ENCODE results near the gene THSD7A. TPM values are rescaled to one million over a fixed set of nuclear protein-coding genes. Genes with fewer than 3 reads are reported as not detected.

Gene THSD7A
- total and polyA plus RNA-seq, 10 of the 15 experiments (the other 5 are each of a cell fraction or from before 2014, with no cell fraction given): 0.03 to 0.09 (median 0.03) TPM; not detected in 7

DNA sequence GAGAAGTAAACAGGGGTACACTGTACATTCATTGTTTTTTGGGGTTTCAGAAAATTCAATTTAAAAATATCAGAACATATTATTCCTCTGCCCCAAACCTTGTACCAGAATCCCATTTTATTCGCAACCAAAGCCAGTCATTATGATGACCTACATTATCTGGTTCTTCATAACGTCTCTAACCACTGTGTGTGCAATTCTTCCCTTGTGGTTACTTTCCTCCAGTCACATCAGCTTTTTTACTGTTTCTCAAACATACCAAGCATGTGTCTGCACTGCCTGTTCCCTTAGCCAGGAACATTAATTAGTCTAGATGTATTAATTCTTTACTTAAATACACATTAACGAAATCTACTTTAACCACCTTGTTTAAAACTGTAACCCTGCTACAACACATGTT is 64.8 kb downstream of the THSD7A start:
- Histone ChIP-seq H3K4me2 (ENCODE audit: control insufficient read depth, insufficient read depth) (no peak overlapping the region), H3K27me3 (replicated peaks in 1 of 2; ENCODE audit: control insufficient read depth in 2 of 2, insufficient read depth in 2 of 2, low read length in 1 of 2) (no peaks in the 10 kb centered on the region), H3K9me3 (replicated peaks; ENCODE audit: control insufficient read depth, insufficient read depth, low read length) (no peaks in the 10 kb centered on the region), H3K27ac (ENCODE audit: control insufficient read depth, insufficient read depth) (no peak overlapping the region), H3K9ac (ENCODE audit: control insufficient read depth, insufficient read depth, low read length) (no peak overlapping the region), H4K20me1 (ENCODE audit: control insufficient read depth, insufficient read depth) (no peaks in the 10 kb centered on the region), H3K79me2 (ENCODE audit: control insufficient read depth, insufficient read depth, low read length) (no peaks in the 10 kb centered on the region), H3K4me1 (ENCODE audit: control insufficient read depth, insufficient read depth, low read length) (no peaks in the 10 kb centered on the region), H3K4me3 (no peak overlapping the region), H3K36me3 (ENCODE audit: control insufficient read depth in 2 of 2, insufficient read depth in 2 of 2, low read length in 1 of 2) (no peaks in the 10 kb centered on the region), H2AFZ (ENCODE audit: control insufficient read depth, low read depth, low read length) (no peak overlapping the region)
- ChIA-PET RAD21 (ENCODE audit: unreplicated experiment) (no interaction called here), POLR2A (no interaction called here), SMC1A (ENCODE audit: uncharacterized antibody, unreplicated experiment) (no interaction called here), CTCF (no interaction called here)
- WGBS (ENCODE audit: insufficient coverage, insufficient replicate concordance, low lambda C conversion rate, missing lambda C conversion rate): 14% methylated on average over 3 of the region's 3 CpGs
- DNase-seq (ENCODE audit: low read depth, low spot score) (no peak), FAIRE-seq (no peak), ATAC-seq (no peak)
- intact Hi-C loops (cut with micrococcal nuclease; ENCODE audit: unreplicated experiment) (no loop called here), in situ Hi-C loops (cut with MboI) (no loop called here)
- no TSS peak for BruUV-seq (replicated peaks)
- TF ChIP-seq, protein P1, sequence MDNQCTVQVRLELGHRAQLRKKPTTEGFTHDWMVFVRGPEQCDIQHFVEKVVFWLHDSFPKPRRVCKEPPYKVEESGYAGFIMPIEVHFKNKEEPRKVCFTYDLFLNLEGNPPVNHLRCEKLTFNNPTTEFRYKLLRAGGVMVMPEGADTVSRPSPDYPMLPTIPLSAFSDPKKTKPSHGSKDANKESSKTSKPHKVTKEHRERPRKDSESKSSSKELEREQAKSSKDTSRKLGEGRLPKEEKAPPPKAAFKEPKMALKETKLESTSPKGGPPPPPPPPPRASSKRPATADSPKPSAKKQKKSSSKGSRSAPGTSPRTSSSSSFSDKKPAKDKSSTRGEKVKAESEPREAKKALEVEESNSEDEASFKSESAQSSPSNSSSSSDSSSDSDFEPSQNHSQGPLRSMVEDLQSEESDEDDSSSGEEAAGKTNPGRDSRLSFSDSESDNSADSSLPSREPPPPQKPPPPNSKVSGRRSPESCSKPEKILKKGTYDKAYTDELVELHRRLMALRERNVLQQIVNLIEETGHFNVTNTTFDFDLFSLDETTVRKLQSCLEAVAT (IDR thresholded peaks at IDR 0.05): no peak
- no peak for TF ChIP-seq SUZ12 (IDR thresholded peaks at IDR 0.05; ENCODE audit: unreplicated experiment)
- TF ChIP-seq, protein P2, sequence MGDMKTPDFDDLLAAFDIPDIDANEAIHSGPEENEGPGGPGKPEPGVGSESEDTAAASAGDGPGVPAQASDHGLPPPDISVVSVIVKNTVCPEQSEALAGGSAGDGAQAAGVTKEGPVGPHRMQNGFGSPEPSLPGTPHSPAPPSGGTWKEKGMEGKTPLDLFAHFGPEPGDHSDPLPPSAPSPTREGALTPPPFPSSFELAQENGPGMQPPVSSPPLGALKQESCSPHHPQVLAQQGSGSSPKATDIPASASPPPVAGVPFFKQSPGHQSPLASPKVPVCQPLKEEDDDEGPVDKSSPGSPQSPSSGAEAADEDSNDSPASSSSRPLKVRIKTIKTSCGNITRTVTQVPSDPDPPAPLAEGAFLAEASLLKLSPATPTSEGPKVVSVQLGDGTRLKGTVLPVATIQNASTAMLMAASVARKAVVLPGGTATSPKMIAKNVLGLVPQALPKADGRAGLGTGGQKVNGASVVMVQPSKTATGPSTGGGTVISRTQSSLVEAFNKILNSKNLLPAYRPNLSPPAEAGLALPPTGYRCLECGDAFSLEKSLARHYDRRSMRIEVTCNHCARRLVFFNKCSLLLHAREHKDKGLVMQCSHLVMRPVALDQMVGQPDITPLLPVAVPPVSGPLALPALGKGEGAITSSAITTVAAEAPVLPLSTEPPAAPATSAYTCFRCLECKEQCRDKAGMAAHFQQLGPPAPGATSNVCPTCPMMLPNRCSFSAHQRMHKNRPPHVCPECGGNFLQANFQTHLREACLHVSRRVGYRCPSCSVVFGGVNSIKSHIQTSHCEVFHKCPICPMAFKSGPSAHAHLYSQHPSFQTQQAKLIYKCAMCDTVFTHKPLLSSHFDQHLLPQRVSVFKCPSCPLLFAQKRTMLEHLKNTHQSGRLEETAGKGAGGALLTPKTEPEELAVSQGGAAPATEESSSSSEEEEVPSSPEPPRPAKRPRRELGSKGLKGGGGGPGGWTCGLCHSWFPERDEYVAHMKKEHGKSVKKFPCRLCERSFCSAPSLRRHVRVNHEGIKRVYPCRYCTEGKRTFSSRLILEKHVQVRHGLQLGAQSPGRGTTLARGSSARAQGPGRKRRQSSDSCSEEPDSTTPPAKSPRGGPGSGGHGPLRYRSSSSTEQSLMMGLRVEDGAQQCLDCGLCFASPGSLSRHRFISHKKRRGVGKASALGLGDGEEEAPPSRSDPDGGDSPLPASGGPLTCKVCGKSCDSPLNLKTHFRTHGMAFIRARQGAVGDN (IDR thresholded peaks at IDR 0.05): no peak
- TF ChIP-seq BRCA1 (IDR thresholded peaks at IDR 0.05; ENCODE audit: low read depth, low read length): no peak
- no peak for TF ChIP-seq MYC (IDR thresholded peaks at IDR 0.05; ENCODE audit: insufficient read depth, insufficient read length, insufficient replicate concordance, low read length, severe bottlenecking)
- no peak for TF ChIP-seq KLF5 (IDR thresholded peaks at IDR 0.05; ENCODE audit: partially characterized antibody)
- TF ChIP-seq SMC3 (IDR thresholded peaks at IDR 0.05; ENCODE audit: borderline replicate concordance, low read length): no peak
- no peak for TF ChIP-seq CHD4 (IDR thresholded peaks at IDR 0.05)
- no peak for TF ChIP-seq CBX3 (IDR thresholded peaks at IDR 0.05; ENCODE audit: borderline replicate concordance, low read depth)
- TF ChIP-seq, protein P3, sequence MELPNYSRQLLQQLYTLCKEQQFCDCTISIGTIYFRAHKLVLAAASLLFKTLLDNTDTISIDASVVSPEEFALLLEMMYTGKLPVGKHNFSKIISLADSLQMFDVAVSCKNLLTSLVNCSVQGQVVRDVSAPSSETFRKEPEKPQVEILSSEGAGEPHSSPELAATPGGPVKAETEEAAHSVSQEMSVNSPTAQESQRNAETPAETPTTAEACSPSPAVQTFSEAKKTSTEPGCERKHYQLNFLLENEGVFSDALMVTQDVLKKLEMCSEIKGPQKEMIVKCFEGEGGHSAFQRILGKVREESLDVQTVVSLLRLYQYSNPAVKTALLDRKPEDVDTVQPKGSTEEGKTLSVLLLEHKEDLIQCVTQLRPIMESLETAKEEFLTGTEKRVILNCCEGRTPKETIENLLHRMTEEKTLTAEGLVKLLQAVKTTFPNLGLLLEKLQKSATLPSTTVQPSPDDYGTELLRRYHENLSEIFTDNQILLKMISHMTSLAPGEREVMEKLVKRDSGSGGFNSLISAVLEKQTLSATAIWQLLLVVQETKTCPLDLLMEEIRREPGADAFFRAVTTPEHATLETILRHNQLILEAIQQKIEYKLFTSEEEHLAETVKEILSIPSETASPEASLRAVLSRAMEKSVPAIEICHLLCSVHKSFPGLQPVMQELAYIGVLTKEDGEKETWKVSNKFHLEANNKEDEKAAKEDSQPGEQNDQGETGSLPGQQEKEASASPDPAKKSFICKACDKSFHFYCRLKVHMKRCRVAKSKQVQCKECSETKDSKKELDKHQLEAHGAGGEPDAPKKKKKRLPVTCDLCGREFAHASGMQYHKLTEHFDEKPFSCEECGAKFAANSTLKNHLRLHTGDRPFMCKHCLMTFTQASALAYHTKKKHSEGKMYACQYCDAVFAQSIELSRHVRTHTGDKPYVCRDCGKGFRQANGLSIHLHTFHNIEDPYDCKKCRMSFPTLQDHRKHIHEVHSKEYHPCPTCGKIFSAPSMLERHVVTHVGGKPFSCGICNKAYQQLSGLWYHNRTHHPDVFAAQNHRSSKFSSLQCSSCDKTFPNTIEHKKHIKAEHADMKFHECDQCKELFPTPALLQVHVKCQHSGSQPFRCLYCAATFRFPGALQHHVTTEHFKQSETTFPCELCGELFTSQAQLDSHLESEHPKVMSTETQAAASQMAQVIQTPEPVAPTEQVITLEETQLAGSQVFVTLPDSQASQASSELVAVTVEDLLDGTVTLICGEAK (IDR thresholded peaks at IDR 0.05; ENCODE audit: borderline replicate concordance): no peak
- TF ChIP-seq HDGF (IDR thresholded peaks at IDR 0.05): no peak
